Placental epithelial cell (primary cell): ENCODE measurements around the gene PRLR. TPM values are rescaled to one million over a fixed set of nuclear protein-coding genes. Genes with fewer than 3 reads are reported as not detected.

Experiments used
- total RNA-seq: library from RNA; depleted of rRNA; stranded (reverse); fragments of >200 nt; gene quantifications from 2 replicates; pipeline ENCODE4 v1.2.3, GENCODE V29; 2012

Gene PRLR
- 16.6 and 25.5 TPM in 2 replicates for total RNA-seq

DNA sequence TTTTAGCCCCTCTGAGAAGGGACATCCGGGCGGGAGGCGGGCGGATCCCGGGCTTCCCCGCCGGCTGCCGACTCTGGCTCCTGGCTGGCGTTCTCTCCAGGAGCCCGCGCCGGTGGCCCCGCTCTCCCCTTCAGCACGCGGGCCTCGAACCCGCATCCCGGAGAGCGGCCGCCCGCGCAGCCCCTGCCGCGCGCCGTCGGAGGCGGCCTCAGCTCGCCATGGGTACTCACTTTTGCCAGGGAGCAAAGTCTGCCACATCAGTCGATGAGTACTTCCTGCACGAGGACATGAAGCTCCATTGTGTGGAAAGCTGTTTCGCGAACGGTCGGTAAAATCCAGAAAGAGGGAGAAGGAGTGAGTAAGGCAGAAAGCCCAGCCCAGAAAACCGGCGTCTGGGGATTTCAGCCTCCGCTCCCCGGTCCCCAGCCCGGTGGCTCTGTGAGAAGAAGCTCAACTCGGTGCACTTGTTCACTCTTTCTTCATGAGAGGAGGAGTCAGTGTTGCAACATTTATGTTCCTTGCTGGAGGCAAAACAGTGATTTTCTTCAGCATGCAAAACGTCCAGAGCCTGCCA lies at the start of gene PRLR:
TSS of gene PRLR (minus strand) at position 450 of the 574 bp plus-strand sequence. CDS start 140,867 bp downstream, outside the sequence.

DNA sequence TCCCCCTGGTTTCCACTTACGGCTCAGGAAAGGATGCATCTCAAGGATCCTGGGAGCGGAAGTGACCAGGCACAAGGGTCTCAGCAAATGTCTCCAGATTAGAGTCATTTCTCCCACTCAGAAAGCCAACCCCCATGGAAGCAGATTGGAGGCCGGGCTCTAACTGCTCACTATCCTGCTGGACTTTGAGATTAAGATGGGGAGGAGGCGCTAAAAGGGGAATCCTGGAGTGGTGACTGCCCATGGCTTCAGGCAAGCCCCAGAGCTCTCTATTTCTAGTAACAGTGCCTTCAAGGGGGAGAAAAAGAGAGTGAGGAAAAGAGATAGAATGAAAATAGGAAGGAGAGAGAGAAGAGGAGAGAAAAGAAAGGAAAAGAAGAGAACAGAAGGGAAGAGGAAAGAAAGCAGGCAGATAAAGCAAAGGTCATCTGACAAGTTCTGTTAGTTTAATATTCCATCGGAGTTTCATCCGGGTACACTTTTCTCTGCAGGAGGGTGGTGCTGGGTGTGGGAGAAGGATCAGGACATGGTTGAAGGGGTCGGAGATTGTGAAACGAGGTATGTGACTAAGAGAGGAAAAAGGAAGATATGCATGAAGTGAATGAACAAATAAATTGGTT lies 182.4 kb downstream of the PRLR start, which contains the start of gene AGXT2:
TSS of gene AGXT2 (minus strand) at position 165 of the 620 bp plus-strand sequence. CDS start at position 108, 57 bp downstream.

Other genes with a start within 250 kb of the PRLR start
- gene AGXT2, start 182.5 kb downstream of the PRLR start, total RNA-seq = not detected in 2 replicates